ENCODE data around the gene MDN1. TPM values are rescaled to one million over a fixed set of nuclear protein-coding genes. Genes with fewer than 3 reads are reported as not detected.
"Not testable (repeated sequence)": the region's sequence is repeated elsewhere in the genome, so short reads cannot be mapped to it uniquely, and the experiment has no call there.

MDN1 gene
- total RNA-seq, 1 donor from 2014 or later: 52.0 TPM

DNA sequence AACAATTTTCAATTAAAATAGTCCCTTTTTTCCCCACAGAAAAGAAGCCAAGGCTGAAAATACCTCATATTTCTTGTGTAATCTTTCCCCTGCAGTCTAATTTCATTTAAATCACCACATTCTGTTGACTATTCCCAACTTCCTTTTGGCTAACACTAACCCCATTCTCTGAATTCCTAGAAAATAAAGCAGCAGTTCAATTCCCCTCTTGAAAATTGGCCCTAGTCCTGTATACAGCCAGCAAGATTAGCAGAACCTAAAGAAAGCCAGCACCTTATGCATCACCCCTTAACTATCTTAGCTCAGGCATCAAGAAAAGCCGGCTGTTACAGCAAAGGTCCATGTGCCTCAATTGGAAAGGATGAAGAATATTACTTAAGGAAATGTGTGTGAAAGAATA lies 69.7 kb downstream of the MDN1 start:
- no peaks in the 10 kb centered on the region for H3K9me3 Mint-ChIP-seq
- TF ChIP-seq, protein P1, sequence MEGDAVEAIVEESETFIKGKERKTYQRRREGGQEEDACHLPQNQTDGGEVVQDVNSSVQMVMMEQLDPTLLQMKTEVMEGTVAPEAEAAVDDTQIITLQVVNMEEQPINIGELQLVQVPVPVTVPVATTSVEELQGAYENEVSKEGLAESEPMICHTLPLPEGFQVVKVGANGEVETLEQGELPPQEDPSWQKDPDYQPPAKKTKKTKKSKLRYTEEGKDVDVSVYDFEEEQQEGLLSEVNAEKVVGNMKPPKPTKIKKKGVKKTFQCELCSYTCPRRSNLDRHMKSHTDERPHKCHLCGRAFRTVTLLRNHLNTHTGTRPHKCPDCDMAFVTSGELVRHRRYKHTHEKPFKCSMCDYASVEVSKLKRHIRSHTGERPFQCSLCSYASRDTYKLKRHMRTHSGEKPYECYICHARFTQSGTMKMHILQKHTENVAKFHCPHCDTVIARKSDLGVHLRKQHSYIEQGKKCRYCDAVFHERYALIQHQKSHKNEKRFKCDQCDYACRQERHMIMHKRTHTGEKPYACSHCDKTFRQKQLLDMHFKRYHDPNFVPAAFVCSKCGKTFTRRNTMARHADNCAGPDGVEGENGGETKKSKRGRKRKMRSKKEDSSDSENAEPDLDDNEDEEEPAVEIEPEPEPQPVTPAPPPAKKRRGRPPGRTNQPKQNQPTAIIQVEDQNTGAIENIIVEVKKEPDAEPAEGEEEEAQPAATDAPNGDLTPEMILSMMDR (IDR thresholded peaks at IDR 0.05; ENCODE audit: unreplicated experiment): no peak
- H3K4me3 Mint-ChIP-seq: no peak overlapping the region
- no peaks in the 10 kb centered on the region for H3K4me1 Mint-ChIP-seq
- no peak for DNase-seq (ENCODE audit: low spot score in 2 of 2, unreplicated experiment in 2 of 2)
- no peak overlapping the region for H3K27ac Mint-ChIP-seq
- no peaks in the 10 kb centered on the region for H3K27me3 Mint-ChIP-seq (ENCODE audit: low read depth)
- peaks cover 36% of the 10 kb centered on the region for H3K36me3 Mint-ChIP-seq

DNA sequence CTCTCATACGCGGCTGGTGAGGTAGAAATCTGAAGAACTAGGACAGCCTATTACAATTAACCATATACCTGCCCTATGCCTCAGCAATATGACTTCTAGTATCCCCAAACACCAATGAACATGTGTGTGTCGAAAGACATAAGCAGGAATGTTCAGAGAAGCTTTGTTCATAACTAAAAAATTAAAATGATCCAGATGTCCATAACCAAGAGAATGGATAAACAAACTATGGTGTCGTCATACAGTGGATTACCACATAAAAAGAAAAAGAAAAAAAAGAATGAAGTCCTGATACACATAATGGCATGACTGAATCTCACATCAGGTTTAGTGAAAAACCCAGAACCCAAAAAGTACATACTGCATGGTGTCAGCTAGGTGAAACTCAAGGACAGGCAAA lies 73.9 kb downstream of the MDN1 start:
- DNase-seq (ENCODE audit: low spot score in 2 of 2, unreplicated experiment in 2 of 2): no peak
- TF ChIP-seq, protein P1 (IDR thresholded peaks at IDR 0.05; ENCODE audit: unreplicated experiment): no peak
- no peak overlapping the region for H3K4me3 Mint-ChIP-seq
- no peaks in the 10 kb centered on the region for H3K9me3 Mint-ChIP-seq
- peaks cover 40% of the 10 kb centered on the region for H3K36me3 Mint-ChIP-seq
- H3K27me3 Mint-ChIP-seq (ENCODE audit: low read depth): no peaks in the 10 kb centered on the region
- no peak overlapping the region for H3K27ac Mint-ChIP-seq
- H3K4me1 Mint-ChIP-seq: no peaks in the 10 kb centered on the region

DNA sequence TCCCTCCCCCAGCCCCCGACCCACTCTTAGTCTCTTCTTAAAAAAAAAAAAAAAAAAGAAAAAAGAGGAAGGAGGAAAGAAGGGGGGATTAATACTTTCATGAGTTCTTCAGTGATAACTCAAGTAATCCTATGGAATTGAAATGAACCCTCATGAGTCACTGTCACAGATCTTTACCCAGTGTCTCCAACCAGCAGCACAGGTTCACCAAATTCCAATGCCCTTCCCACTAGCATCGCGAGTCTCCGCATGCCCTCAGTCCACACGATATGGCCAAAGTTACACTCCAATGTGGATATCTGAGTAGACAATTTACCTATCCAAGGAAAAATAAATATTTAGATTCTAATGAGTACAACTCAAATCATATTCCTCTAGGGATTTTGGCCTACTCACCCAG lies 74.5 kb downstream of the MDN1 start:
- Mint-ChIP-seq H3K4me1 (no peaks in the 10 kb centered on the region), H3K36me3 (peaks cover 44% of the 10 kb centered on the region), H3K27me3 (ENCODE audit: low read depth) (no peaks in the 10 kb centered on the region), H3K27ac (no peak overlapping the region), H3K4me3 (no peak overlapping the region), H3K9me3 (no peaks in the 10 kb centered on the region)
- TF ChIP-seq, protein P1 (IDR thresholded peaks at IDR 0.05; ENCODE audit: unreplicated experiment): no peak
- DNase-seq (ENCODE audit: low spot score in 2 of 2, unreplicated experiment in 2 of 2): no peak

DNA sequence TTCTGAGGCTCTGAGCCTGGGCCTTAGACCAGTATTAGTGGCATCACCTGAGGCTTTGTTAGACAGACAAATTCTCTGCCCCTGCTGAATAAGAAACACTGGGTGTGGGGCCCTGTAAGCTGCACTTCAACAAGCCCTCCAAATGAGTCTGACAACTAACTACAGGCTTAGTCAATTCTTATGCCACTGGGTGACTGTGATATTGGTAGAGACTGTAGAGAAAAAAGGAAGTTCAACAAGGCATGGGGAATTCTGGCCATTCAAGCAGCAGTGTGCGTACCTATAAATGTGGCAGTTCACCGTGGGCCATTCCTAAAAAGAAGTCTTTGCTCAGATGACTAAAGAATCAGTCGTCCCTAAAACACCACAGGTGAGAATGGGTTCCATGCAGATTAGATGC lies 82.7 kb downstream of the MDN1 start:
- TF ChIP-seq, protein P1 (IDR thresholded peaks at IDR 0.05; ENCODE audit: unreplicated experiment): no peak
- peaks cover 36% of the 10 kb centered on the region for H3K36me3 Mint-ChIP-seq
- H3K4me3 Mint-ChIP-seq: no peak overlapping the region
- no peak for DNase-seq (ENCODE audit: low spot score in 2 of 2, unreplicated experiment in 2 of 2)
- H3K9me3 Mint-ChIP-seq: peaks cover 4% of the 10 kb centered on the region
- no peaks in the 10 kb centered on the region for H3K27me3 Mint-ChIP-seq (ENCODE audit: low read depth)
- no peak overlapping the region for H3K27ac Mint-ChIP-seq
- no peaks in the 10 kb centered on the region for H3K4me1 Mint-ChIP-seq

DNA sequence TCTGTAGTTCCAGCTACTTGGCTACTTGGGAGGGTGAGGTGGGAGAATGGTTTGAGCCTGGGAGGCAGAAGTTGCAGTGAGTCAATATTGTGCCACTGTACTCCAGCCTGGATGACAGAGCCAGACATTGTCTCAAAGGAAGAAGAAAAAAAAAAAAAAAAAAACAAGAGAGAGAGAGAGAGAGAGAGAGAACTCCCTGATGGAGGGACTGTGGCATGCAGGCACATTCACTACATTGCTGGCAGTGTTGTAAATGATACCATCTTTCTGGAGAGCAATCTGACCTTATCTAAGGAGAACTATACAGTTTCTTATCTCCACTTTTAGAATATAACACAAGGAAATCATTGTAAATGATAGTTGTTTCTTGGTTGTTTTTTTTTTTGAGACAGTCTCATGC lies 85.1 kb downstream of the MDN1 start:
- no peak overlapping the region for H3K4me3 Mint-ChIP-seq
- H3K4me1 Mint-ChIP-seq: no peaks in the 10 kb centered on the region
- peaks cover 7% of the 10 kb centered on the region for H3K9me3 Mint-ChIP-seq
- TF ChIP-seq, protein P1 (IDR thresholded peaks at IDR 0.05; ENCODE audit: unreplicated experiment): no peak
- peaks cover 44% of the 10 kb centered on the region for H3K36me3 Mint-ChIP-seq
- H3K27me3 Mint-ChIP-seq (ENCODE audit: low read depth): no peaks in the 10 kb centered on the region
- no peak overlapping the region for H3K27ac Mint-ChIP-seq
- no peak for DNase-seq (ENCODE audit: low spot score in 2 of 2, unreplicated experiment in 2 of 2)

DNA sequence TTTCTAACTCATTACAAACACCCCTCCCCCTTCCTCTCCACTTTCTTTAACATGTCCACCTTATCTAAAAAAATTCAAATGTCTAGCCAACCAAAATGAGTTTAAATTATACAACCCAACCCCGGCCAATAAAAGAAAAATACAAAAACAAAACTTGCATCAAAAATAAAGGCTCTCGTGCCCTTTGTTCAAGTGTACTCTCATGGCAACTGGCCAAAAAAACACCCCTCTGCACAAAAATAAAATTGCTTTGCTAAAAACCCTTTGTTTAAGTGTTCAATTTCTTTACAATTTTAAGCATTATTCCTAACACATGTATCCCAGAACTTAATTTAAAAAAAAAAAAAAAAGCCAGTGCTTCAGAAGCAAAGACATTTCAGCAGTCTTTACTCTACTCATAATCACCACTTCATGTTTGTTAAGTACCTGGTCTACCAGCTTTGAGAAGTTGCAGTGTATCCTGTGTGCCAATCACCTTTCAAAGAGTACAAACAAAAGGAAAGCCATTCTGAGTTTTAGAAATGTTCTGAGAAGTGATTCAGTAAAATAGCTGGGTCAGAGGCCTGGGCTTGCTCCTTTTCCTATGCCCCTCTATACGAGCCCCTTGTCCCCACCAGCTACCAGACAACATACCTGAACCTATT lies 87.5 kb downstream of the MDN1 start:
- Mint-ChIP-seq H3K36me3 (peaks cover 43% of the 10 kb centered on the region), H3K9me3 (peaks cover 3% of the 10 kb centered on the region)

DNA sequence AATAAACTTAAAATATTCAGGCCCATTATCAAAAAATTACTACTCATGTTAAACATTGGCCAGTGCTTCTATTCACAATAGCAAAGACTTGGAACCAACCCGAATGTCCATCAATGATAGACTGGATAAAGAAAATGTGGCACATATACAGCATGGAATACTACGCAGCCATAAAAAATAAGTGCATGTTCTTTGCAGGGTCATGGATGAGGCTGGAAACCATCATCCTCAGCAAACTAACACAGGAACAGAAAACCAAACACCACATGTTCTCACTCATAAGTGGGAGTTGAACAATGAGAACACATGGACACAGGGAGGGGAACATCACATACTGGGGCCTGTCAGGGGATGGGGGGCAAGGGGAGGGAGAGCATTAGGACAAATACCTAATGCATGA lies 88.3 kb downstream of the MDN1 start:
- H3K9me3 Mint-ChIP-seq; H3K4me3 Mint-ChIP-seq; DNase-seq (ENCODE audit: low spot score in 2 of 2, unreplicated experiment in 2 of 2); H3K27ac Mint-ChIP-seq; H3K27me3 Mint-ChIP-seq (ENCODE audit: low read depth); H3K4me1 Mint-ChIP-seq: not testable (repeated sequence)
- peaks cover 44% of the 10 kb centered on the region for H3K36me3 Mint-ChIP-seq

More for the DNA sequence above, 87.5 kb downstream of the MDN1 start:
- no peak for DNase-seq (ENCODE audit: low spot score in 2 of 2, unreplicated experiment in 2 of 2)
- Mint-ChIP-seq H3K4me1 (no peaks in the 10 kb centered on the region), H3K27ac (no peak overlapping the region), H3K4me3 (no peak overlapping the region), H3K27me3 (ENCODE audit: low read depth) (no peaks in the 10 kb centered on the region)
- TF ChIP-seq, protein P1 (IDR thresholded peaks at IDR 0.05; ENCODE audit: unreplicated experiment): no peak
